MM.1S (cell line): Measurements from ENCODE around the gene ZCCHC13.

Experiments used
- CTCF ChIP-seq: fragments of 300-600 bp; sonication (generic); IDR thresholded peaks from 2 replicates; pipeline ENCODE4 v1.5.1; 2016; ENCODE audit warnings: antibody characterized with exemption, low read length, mixed read lengths
- EZH2 ChIP-seq: fragments of 300-600 bp; sonication (generic); optimal IDR thresholded peaks from 2 replicates; pipeline ENCODE3; 2017; ENCODE audit warnings: low read depth, mild to moderate bottlenecking, antibody characterized with exemption, low read length, mixed read lengths
- EZH2phosphoT487 ChIP-seq: fragments of 300-600 bp; sonication (generic); IDR thresholded peaks from 2 replicates; pipeline ENCODE4 v1.6.1; 2018; ENCODE audit warnings: antibody characterized with exemption, low read length

GRCh38 chrX:74297766-74298165 lies 6.2 kb upstream of the ZCCHC13 start:
- TF ChIP-seq CTCF (no peak), EZH2phosphoT487 (no peak), EZH2 (no peak)
